H1 (cell line): ENCODE data around the gene PTPN9. TPM values are rescaled to one million over a fixed set of nuclear protein-coding genes. Genes with fewer than 3 reads are reported as not detected.

Source experiments
- BCL11A ChIP-seq, 2 experiments: IDR thresholded peaks; one replicate each; pipeline ENCODE4 v1.6.1; 2011; ENCODE audit warnings: low read depth in 2 of 2, low read length in 2 of 2, mild to moderate bottlenecking in 2 of 2
- CBX8 ChIP-seq: fragments of 300-800, 300-1000 bp; sonication (generic); IDR thresholded peaks from 2 replicates; pipeline ENCODE4 v1.7.1; 2016; ENCODE audit warnings: low read depth, low read length, borderline replicate concordance
- FOSL1 ChIP-seq: IDR thresholded peaks from 2 replicates; pipeline ENCODE4 v1.6.1; 2011; ENCODE audit warnings: mild to moderate bottlenecking, low read depth, low read length, moderate library complexity; ENCODE audit not compliant: insufficient read depth
- HDAC6 ChIP-seq: IDR thresholded peaks from one replicate; pipeline ENCODE4 v1.7.1; 2012; ENCODE audit warnings: low read depth, mild to moderate bottlenecking, inconsistent platforms, low read length, moderate library complexity
- PHF8 ChIP-seq: fragments of 200-600 bp; sonication (generic); conservative IDR thresholded peaks from 2 replicates; pipeline ENCODE4 v1.7.1; 2012; ENCODE audit warnings: low read depth, mild to moderate bottlenecking, inconsistent platforms, low read length, moderate library complexity
- RXRA ChIP-seq: IDR thresholded peaks from 2 replicates; pipeline ENCODE4 v1.6.1; 2011; ENCODE audit warnings: low read depth, mild to moderate bottlenecking, low read length, moderate library complexity; ENCODE audit not compliant: insufficient read depth
- SP2 ChIP-seq: IDR thresholded peaks from 2 replicates; pipeline ENCODE4 v1.6.1; 2012; ENCODE audit warnings: mild to moderate bottlenecking, low read length, inconsistent platforms
- TAF1 ChIP-seq: IDR thresholded peaks from 2 replicates; pipeline ENCODE4 v1.6.1; 2011; ENCODE audit warnings: mild to moderate bottlenecking, low read depth, low read length
- TCF12 ChIP-seq: IDR thresholded peaks from 2 replicates; pipeline ENCODE4 v1.6.1; 2011; ENCODE audit warnings: low read depth, mild to moderate bottlenecking, low read length
- polyA plus RNA-seq, 7 experiments: library from polyadenylated mRNA; depleted of rRNA in 3 of 7; stranded (reverse) in 5 of 7; unstranded in 2 of 7; fragments of >200 nt in 5 of 7; fragments of 200-250 nt in 2 of 7; gene quantifications; 1 replicate in 5 of 7; 2 replicates in 1 of 7; 4 replicates in 1 of 7; pipeline versions ENCODE4 v1.2.1 to v1.2.3, GENCODE V29; 2011 to 2013; ENCODE audit warnings: missing spikeins in 2 of 7, mixed read lengths in 2 of 7
- total RNA-seq: library from RNA; stranded (reverse); fragmentation: NEBNext Ultra II Directional; extraction: Animal tissue kit (Norgen Biotek cat#: 25700); gene quantifications from 2 replicates; pipeline ENCODE4 v1.2.1, GENCODE V29; 2021

Gene PTPN9
- total and polyA plus RNA-seq, 2 of the 8 experiments (the other 6 are each of a cell fraction or from before 2014, with no cell fraction given): 46.6 to 57.4 TPM

DNA sequence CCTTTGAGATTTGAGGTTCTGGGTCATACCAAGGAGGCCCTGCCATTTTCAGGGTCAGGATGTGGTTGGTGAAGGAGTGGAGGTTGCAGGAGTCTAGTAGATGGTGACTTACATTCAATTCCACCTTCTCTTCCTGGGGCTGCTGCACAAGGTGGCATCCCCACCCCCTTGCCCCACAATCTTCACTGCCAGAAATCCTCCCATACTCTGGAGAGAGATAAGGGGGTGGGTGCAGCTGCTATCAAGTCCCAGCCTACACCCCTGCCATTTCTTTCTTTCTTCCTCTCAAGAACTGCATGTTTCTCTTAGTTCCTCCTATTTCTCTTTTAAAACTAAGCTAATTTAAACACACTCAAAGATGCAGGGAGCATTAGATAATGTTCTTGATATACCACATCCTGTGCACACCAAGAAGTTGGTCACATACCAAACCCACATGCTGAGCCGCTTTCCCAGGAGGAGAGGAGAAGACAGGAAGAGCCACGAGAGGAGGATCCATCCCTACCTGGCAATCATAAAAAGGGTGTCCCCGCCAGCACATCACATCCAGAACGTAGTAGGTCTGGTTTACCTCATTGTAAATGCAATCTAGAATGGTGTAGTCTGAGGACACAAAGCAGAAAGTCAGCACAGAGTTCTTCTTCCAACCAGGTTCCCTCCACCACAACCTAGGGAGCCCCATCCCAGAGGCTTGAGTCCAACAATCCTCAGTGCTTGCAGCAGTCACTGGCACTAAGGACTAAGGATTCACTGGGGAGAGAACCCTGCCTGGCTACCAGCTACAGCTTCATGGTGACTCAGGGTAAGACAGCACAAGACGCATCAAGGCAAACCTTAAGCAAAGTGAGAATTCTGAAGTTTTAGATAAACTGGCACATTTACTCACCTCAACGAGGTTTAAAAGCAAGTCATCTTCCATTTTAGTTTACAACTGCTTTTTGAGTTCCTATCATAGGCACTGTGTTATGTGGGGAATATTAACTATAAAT is 27.9 kb upstream of the PTPN9 start (continued):
- no peak for TF ChIP-seq FOSL1
- no peak for TF ChIP-seq PHF8
- no peak for TF ChIP-seq SP2
- no peak for TF ChIP-seq BCL11A (IDR thresholded peaks at IDR 0.05; ENCODE audit: low read depth in 2 of 2, low read length in 2 of 2)
- TF ChIP-seq HDAC6: no peak
- no peak for TF ChIP-seq TAF1
- no peak for TF ChIP-seq TCF12
- no peak for TF ChIP-seq CBX8
- no peak for TF ChIP-seq RXRA
- TF ChIP-seq, all 59 proteins: peak for 0
